Measurements from ENCODE around the gene PRMT1. TPM values are rescaled to one million over a fixed set of nuclear protein-coding genes. Genes with fewer than 3 reads are reported as not detected.

The PRMT1 gene
- total and polyA plus RNA-seq, 9 of the 15 experiments (the other 6 are each of a cell fraction or from before 2014, with no cell fraction given): 13.3 to 464 (median 326) TPM

- TF ChIP-seq MED1 (CRISPR knock-in tag; IDR thresholded peaks at IDR 0.05; ENCODE audit: borderline replicate concordance) (no peak), ZNF511 (CRISPR knock-in tag; IDR thresholded peaks at IDR 0.05) (no peak), HNRNPH1 (optimal IDR thresholded peaks at IDR 0.05; ENCODE audit: low read depth, low read length) (no peak), ARID3B (CRISPR knock-in tag; IDR thresholded peaks at IDR 0.05; ENCODE audit: borderline replicate concordance) (no peak), HNRNPL (IDR thresholded peaks at IDR 0.05; ENCODE audit: low read depth, low read length) (no peak), ZC3H8 (IDR thresholded peaks at IDR 0.05) (no peak), CEBPB (tag; IDR thresholded peaks at IDR 0.05) (no peak), ELK1 (CRISPR knock-in tag; IDR thresholded peaks at IDR 0.05) (no peak), UBTF (IDR thresholded peaks at IDR 0.05; ENCODE audit: borderline replicate concordance in 1 of 2, low read depth in 2 of 2, low read length in 2 of 2) (no peak), NFYB (IDR thresholded peaks at IDR 0.05; ENCODE audit: extremely low read depth, insufficient read length) (no peak), KDM4B (IDR thresholded peaks at IDR 0.05; ENCODE audit: borderline replicate concordance in 2 of 2, low read depth in 1 of 2) (no peak), PATZ1 (CRISPR knock-in tag; IDR thresholded peaks at IDR 0.05; ENCODE audit: borderline replicate concordance) (no peak), ZFX (CRISPR knock-in tag; IDR thresholded peaks at IDR 0.05) (no peak)
These were observed 12.3 kb downstream of the PRMT1 start, which contains the start of gene ADM5 (continued) for GRCh38 chr19:49689133-49690078.
